ENCODE data around the gene PTPRD.

DNA sequence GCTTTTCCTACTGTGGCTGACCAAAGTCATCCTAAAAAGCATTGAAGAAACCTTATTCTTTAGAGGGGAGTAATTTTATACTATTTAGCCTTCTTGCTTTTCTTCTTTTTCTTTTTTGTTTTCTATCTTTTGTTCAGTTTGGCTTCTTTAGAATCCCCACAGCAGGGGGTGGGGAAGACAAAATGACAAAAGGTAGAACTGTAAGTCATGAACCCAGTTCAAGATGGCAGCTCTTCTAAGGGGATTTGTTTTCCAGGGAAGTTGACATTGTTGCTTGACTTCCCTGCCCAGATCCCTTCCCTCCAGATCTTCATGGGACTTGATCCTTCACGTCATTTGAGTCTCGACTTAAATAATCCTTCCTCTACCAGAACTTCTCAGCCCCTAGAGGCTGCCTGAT lies 2120.8 kb downstream of the PTPRD start:
- no peak for TF ChIP-seq POLR2A (IDR thresholded peaks at IDR 0.05; ENCODE audit: low read depth, low read length)
- no peak for TF ChIP-seq POLR2AphosphoS5 (IDR thresholded peaks at IDR 0.05; ENCODE audit: low read depth, low read length)

Data from GM12892 (cell line).